Spleen (tissue), 7 donors: ENCODE data around the gene PRDM16.

Experiments
- POLR2AphosphoS5 ChIP-seq, 3 donors: sonication (generic); formaldehyde crosslinking; IDR thresholded peaks; one replicate each; pipeline ENCODE4 v1.5.1; 2017; ENCODE audit warnings: antibody characterized with exemption in 3 of 3
- TF ChIP-seq, protein P1 (sequence below), 11 experiments: fragments of 200-600 bp in 7 of 11; fragments of 450-650 bp in 4 of 11; sonication (generic) in 4 of 11; IDR thresholded peaks in 8 of 11; conservative IDR thresholded peaks in 3 of 11; 1 replicate in 7 of 11; 2 replicates in 4 of 11; pipeline versions ENCODE4 v1.4.0 to v1.8.0; 2016 to 2021; ENCODE audit warnings: antibody characterized with exemption in 11 of 11, inconsistent platforms in 4 of 11, mild to moderate bottlenecking in 1 of 11
- donor health status: DM: no; HTN: no; CAD: no; lungs with moderate emphysema.
- donor health status: DM: no; HTN: no; CAD: no.
- donor health status: DM: no; HTN: no; CAD: no.

DNA sequence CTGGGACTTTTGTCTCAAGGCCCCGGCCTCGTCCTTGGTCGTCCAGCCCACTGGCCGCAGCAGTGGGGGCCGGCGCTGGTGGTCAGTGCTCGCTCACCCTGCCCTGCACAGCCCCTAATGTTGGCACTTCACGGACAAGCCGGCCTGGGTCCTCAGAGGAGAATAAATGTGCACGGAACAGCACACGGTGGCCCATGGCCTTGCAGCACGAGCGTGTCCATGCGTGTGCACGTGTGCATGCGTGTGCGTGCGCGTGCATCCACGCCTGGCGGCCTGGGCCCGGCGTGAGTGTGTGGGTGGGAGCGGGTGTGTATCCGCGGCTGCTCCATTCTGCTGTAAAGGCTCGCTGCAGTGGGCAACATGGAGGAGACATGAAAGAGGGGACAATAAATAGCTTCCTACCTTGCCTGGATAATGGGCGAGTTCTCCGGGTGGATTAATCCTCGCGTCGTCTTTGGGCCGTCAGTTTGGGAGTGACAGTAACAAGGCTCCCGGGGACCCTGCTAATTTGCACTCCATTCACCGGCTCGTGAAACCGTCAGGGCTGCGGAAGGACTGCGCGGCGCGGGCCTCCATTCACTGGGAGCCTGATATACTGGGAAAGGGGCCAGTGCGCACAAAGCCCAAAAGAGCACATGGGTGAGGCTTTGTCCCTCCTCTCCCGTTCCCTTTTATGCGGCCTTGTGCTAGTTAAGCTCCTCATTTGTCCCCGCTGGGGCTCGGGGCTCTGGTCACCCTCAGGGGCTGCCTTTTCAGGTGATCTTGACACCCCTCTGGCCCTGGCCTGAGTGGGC lies 142.8 kb downstream of the PRDM16 start:
- TF ChIP-seq, protein P1, sequence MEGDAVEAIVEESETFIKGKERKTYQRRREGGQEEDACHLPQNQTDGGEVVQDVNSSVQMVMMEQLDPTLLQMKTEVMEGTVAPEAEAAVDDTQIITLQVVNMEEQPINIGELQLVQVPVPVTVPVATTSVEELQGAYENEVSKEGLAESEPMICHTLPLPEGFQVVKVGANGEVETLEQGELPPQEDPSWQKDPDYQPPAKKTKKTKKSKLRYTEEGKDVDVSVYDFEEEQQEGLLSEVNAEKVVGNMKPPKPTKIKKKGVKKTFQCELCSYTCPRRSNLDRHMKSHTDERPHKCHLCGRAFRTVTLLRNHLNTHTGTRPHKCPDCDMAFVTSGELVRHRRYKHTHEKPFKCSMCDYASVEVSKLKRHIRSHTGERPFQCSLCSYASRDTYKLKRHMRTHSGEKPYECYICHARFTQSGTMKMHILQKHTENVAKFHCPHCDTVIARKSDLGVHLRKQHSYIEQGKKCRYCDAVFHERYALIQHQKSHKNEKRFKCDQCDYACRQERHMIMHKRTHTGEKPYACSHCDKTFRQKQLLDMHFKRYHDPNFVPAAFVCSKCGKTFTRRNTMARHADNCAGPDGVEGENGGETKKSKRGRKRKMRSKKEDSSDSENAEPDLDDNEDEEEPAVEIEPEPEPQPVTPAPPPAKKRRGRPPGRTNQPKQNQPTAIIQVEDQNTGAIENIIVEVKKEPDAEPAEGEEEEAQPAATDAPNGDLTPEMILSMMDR (IDR thresholded peaks at IDR 0.05 in 8 of 11, conservative IDR thresholded peaks at IDR 0.05 in 3 of 11), result no peak
- TF ChIP-seq POLR2AphosphoS5 (IDR thresholded peaks at IDR 0.05), result no peak
